OCI-LY7 (cell line): ENCODE data around the gene GYPC.

Source experiments
- EZH2phosphoT487 ChIP-seq: fragments of 200-600 bp; sonication (generic); IDR thresholded peaks from 2 replicates; pipeline ENCODE4 v1.6.1; 2018; ENCODE audit warnings: low read depth, borderline replicate concordance, mild to moderate bottlenecking, mixed run types, antibody characterized with exemption, low read length, moderate library complexity, mixed read lengths
- TF ChIP-seq, protein P1 (sequence below): fragments of 200-600 bp; sonication (generic); conservative IDR thresholded peaks from 2 replicates; pipeline ENCODE4 v1.5.1; 2014; ENCODE audit warnings: mild to moderate bottlenecking, antibody characterized with exemption, low read length, moderate library complexity, mixed read lengths

DNA sequence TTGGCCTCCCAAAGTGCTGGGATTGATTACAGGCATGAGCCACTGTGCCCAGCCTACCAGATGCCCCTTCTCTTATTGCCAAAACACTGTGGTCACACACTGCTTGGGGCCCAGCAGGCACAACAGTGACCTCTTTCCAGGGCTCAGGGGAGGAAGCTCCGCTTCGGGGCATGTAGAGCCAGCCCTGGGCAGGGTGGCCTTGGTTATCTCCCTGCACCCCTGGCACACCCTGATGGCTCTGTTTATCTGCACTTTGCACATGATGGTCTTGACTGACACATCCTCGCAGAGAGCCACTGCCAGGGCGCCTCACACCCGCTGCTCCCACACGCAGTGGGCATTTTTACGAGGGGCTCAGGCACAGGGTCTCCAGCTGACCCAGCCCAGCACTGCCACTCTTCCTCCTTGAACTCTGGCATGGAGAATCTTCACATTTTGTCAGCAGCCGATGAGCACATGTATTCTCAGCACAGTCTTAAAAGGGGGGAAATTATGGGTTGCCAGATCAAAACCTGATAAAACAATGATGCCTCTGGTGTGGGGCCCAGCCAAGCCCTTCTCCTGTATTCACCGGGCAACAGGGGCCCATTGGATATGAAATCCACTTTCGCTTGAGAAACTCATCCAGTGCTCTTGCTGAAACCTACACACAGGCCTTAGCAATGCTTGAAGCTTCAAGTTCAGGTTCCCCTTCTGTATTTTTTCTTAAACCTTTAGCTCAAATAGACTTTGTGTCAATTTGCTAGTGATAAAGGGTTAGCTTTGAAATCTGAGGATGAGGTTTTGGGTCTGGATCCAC lies 5.9 kb downstream of the GYPC start:
- TF ChIP-seq, protein P1, sequence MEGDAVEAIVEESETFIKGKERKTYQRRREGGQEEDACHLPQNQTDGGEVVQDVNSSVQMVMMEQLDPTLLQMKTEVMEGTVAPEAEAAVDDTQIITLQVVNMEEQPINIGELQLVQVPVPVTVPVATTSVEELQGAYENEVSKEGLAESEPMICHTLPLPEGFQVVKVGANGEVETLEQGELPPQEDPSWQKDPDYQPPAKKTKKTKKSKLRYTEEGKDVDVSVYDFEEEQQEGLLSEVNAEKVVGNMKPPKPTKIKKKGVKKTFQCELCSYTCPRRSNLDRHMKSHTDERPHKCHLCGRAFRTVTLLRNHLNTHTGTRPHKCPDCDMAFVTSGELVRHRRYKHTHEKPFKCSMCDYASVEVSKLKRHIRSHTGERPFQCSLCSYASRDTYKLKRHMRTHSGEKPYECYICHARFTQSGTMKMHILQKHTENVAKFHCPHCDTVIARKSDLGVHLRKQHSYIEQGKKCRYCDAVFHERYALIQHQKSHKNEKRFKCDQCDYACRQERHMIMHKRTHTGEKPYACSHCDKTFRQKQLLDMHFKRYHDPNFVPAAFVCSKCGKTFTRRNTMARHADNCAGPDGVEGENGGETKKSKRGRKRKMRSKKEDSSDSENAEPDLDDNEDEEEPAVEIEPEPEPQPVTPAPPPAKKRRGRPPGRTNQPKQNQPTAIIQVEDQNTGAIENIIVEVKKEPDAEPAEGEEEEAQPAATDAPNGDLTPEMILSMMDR, result no peak
- no peak for TF ChIP-seq EZH2phosphoT487
